HCT116 (cell line): ENCODE measurements around the gene ASCL2. TPM values are rescaled to one million over a fixed set of nuclear protein-coding genes. Genes with fewer than 3 reads are reported as not detected.

ENCODE experiments used
- ATAC-seq: fragments of 200-7000 bp; cut with Tn5 transposase; 2 replicates; pipeline ENCODE4 v1.9.1; 2020; ENCODE audit warnings: mild to moderate bottlenecking, moderate library complexity
- BruUV-seq: library from RNA; stranded (reverse); fragments of 400-500 nt; replicated peaks from 2 replicates; lab custom pipeline; 2021; lab: Mats Ljungman, UMichigan
- CTCF ChIA-PET: fragments of 300-600 bp; sonication (Branson Sonifier 250); formaldehyde crosslinking; loops from one replicate; lab custom pipeline; 2021; ENCODE audit warnings: antibody characterized with exemption; lab: Charles Lee
- POLR2A ChIA-PET: fragments of 300-600, 350-600 bp; sonication (Branson Sonifier 250); formaldehyde crosslinking; loops from one replicate; lab custom pipeline; 2021; ENCODE audit warnings: antibody characterized with exemption; lab: Charles Lee
- RAD21 ChIA-PET, 2 experiments: fragments of 300-600 bp; sonication (Branson Sonifier 250); formaldehyde crosslinking; loops; one replicate each; lab custom pipeline; 2023; ENCODE audit warnings: low total read pairs in 2 of 2; ENCODE audit not compliant: uncharacterized antibody in 2 of 2, unreplicated experiment in 2 of 2, low non-redundant PET in 1 of 2; lab: Charles Lee
- DNase-seq: peaks from one replicate; pipeline ENCODE4 v3.0.0-alpha.2; 2010; ENCODE audit warnings: low read depth, low spot score
- H2AFZ ChIP-seq: fragments of 200-600 bp; shearing (Covaris generic), sonication (generic); 2 replicates; pipeline ENCODE4 v1.6.1; 2017; ENCODE audit warnings: low read depth, mixed run types, mixed read lengths, antibody characterized with exemption, low read length; ENCODE audit not compliant: poor library complexity, severe bottlenecking
- H3K27ac ChIP-seq: 2 replicates; pipeline ENCODE4 v1.5.1; 2012; ENCODE audit warnings: low read depth, low read length
- H3K27me3 ChIP-seq: fragments of 200-600 bp; sonication (generic); 2 replicates; pipeline ENCODE4 v1.6.1; 2016; ENCODE audit warnings: mixed run types, low read length, mixed read lengths; ENCODE audit not compliant: insufficient read depth
- H3K36me3 ChIP-seq, 2 experiments: fragments of 200-500 bp in 1 of 2; fragments of 200-600 bp in 1 of 2; sonication (Bioruptor generic) in 1 of 2; sonication (generic) in 1 of 2; 2 replicates each; pipeline versions ENCODE4 v1.5.1 to v1.6.1; 2014 to 2016; ENCODE audit warnings: low read length in 2 of 2, inconsistent platforms in 1 of 2, mixed read lengths in 1 of 2, mixed run types in 1 of 2; ENCODE audit not compliant: insufficient read depth in 2 of 2, control insufficient read depth in 1 of 2
- H3K4me1 ChIP-seq, 2 experiments: fragments of 200-600 bp in 1 of 2; sonication (generic) in 1 of 2; 2 replicates each; pipeline versions ENCODE4 v1.5.1 to v1.6.1; 2012 to 2017; ENCODE audit warnings: low read length in 2 of 2, inconsistent platforms in 1 of 2, mild to moderate bottlenecking in 1 of 2, mixed read lengths in 1 of 2, mixed run types in 1 of 2, moderate library complexity in 1 of 2; ENCODE audit not compliant: insufficient read depth in 2 of 2, control insufficient read depth in 1 of 2
- H3K4me2 ChIP-seq: fragments of 200-600 bp; sonication (generic); 2 replicates; pipeline ENCODE4 v1.6.1; 2017; ENCODE audit warnings: mixed run types, low read length, mixed read lengths
- H3K4me3 ChIP-seq, 2 experiments: fragments of 200-600 bp in 1 of 2; sonication (generic) in 1 of 2; replicated peaks in 1 of 2; 2 replicates each; pipeline ENCODE4 v1.5.1; 2011 to 2016; ENCODE audit warnings: low read length in 2 of 2, control low read depth in 1 of 2, low read depth in 1 of 2, mild to moderate bottlenecking in 1 of 2, mixed read lengths in 1 of 2, mixed run types in 1 of 2
- H3K79me2 ChIP-seq: fragments of 200-600 bp; sonication (generic); 2 replicates; pipeline ENCODE4 v1.6.1; 2017; ENCODE audit warnings: mild to moderate bottlenecking, mixed run types, low read length, moderate library complexity, mixed read lengths; ENCODE audit not compliant: insufficient read depth
- H3K9ac ChIP-seq: fragments of 200-600 bp; sonication (generic); 2 replicates; pipeline ENCODE4 v1.6.1; 2016; ENCODE audit warnings: low read length, mixed read lengths
- H3K9me2 ChIP-seq: fragments of 200-600 bp; sonication (generic), shearing (Covaris generic); 2 replicates; pipeline ENCODE4 v1.6.1; 2017; ENCODE audit warnings: mixed run types, mild to moderate bottlenecking, moderate library complexity; ENCODE audit not compliant: insufficient read depth
- H3K9me3 ChIP-seq, 2 experiments: fragments of 200-500 bp in 1 of 2; fragments of 200-600 bp in 1 of 2; sonication (Bioruptor generic) in 1 of 2; sonication (generic) in 1 of 2; 2 replicates each; pipeline ENCODE4 v1.6.1; 2014 to 2017; ENCODE audit warnings: low read length in 2 of 2, mixed read lengths in 2 of 2, inconsistent platforms in 1 of 2, low read depth in 1 of 2, mild to moderate bottlenecking in 1 of 2, mixed run types in 1 of 2, moderate library complexity in 1 of 2; ENCODE audit not compliant: control insufficient read depth in 1 of 2, insufficient read depth in 1 of 2
- H4K20me1 ChIP-seq: fragments of 200-600 bp; sonication (generic), shearing (Covaris generic); 2 replicates; pipeline ENCODE4 v1.6.1; 2017; ENCODE audit warnings: mixed run types, mild to moderate bottlenecking, moderate library complexity; ENCODE audit not compliant: insufficient read depth
- ATF3 ChIP-seq: IDR thresholded peaks from 2 replicates; pipeline ENCODE4 v1.6.1; 2012
- CBX3 ChIP-seq: IDR thresholded peaks from 2 replicates; pipeline ENCODE4 v1.6.1; 2012; ENCODE audit warnings: low read depth
- CEBPB ChIP-seq: IDR thresholded peaks from 2 replicates; pipeline ENCODE4 v1.6.1; 2012; ENCODE audit warnings: low read depth
- CTCF ChIP-seq, 3 experiments: fragments of 200-600 bp in 1 of 3; sonication (generic) in 1 of 3; IDR thresholded peaks in 2 of 3; conservative IDR thresholded peaks in 1 of 3; 2 replicates each; pipeline ENCODE4 v1.5.1; 2012 to 2017; ENCODE audit warnings: low read depth in 2 of 3, low read length in 2 of 3, antibody characterized with exemption in 1 of 3, borderline replicate concordance in 1 of 3, control low read depth in 1 of 3, mild to moderate bottlenecking in 1 of 3, mixed read lengths in 1 of 3, mixed run types in 1 of 3, moderate library complexity in 1 of 3; ENCODE audit not compliant: insufficient read depth in 1 of 3
- EGR1 ChIP-seq: IDR thresholded peaks from 2 replicates; pipeline ENCODE4 v1.6.1; 2012; ENCODE audit warnings: low read depth
- EZH2phosphoT487 ChIP-seq: fragments of 200-600 bp; IDR thresholded peaks from 2 replicates; pipeline ENCODE4 v1.6.1; 2018; ENCODE audit warnings: antibody characterized with exemption, borderline replicate concordance
- JUND ChIP-seq: IDR thresholded peaks from 2 replicates; pipeline ENCODE4 v1.6.1; 2012
- POLR2A ChIP-seq: IDR thresholded peaks from 2 replicates; pipeline ENCODE4 v1.7.0; 2011; ENCODE audit warnings: borderline replicate concordance; ENCODE audit not compliant: insufficient read depth, insufficient read length; ENCODE audit errors: extremely low read depth
- POLR2AphosphoS5 ChIP-seq: IDR thresholded peaks from 2 replicates; pipeline ENCODE4 v1.6.1; 2011; ENCODE audit warnings: mild to moderate bottlenecking, low read depth, low read length, moderate library complexity
- RAD21 ChIP-seq: IDR thresholded peaks from 2 replicates; pipeline ENCODE4 v1.6.1; 2012; ENCODE audit warnings: low read depth, mild to moderate bottlenecking
- SP1 ChIP-seq: IDR thresholded peaks from 2 replicates; pipeline ENCODE4 v1.6.1; 2012; ENCODE audit warnings: low read depth
- SRF ChIP-seq: IDR thresholded peaks from 2 replicates; pipeline ENCODE4 v1.6.1; 2012; ENCODE audit warnings: low read depth
- TCF7L2 ChIP-seq: IDR thresholded peaks from 2 replicates; pipeline ENCODE4 v1.7.0; 2011; ENCODE audit warnings: borderline replicate concordance, inconsistent platforms; ENCODE audit not compliant: insufficient read depth, insufficient read length; ENCODE audit errors: extremely low read depth
- YY1 ChIP-seq: IDR thresholded peaks from 2 replicates; pipeline ENCODE4 v1.6.1; 2011; ENCODE audit warnings: low read length, low read depth, moderate library complexity, mild to moderate bottlenecking; ENCODE audit not compliant: insufficient replicate concordance; ENCODE audit errors: extremely low read depth
- ZBTB33 ChIP-seq: IDR thresholded peaks from 2 replicates; pipeline ENCODE4 v1.6.1; 2011; ENCODE audit warnings: mild to moderate bottlenecking, low read length, moderate library complexity; ENCODE audit not compliant: insufficient replicate concordance; ENCODE audit errors: extremely low read depth
- ZFX ChIP-seq: fragments of 450-650 bp; IDR thresholded peaks from 2 replicates; pipeline ENCODE4 v1.6.1; 2017
- ZNF274 ChIP-seq: fragments of 200-500 bp; sonication (Bioruptor generic); IDR thresholded peaks from 2 replicates; pipeline ENCODE4 v1.6.1; 2014; ENCODE audit warnings: mild to moderate bottlenecking, low read depth, low read length, inconsistent platforms
- intact Hi-C: fragments of 100-400 bp; cut with micrococcal nuclease; formaldehyde crosslinking; loops from 2 replicates; pipeline ENCODE4 v1.10.0; 2022
- total RNA-seq: library from RNA; stranded (reverse); gene quantifications from one replicate; pipeline ENCODE4 v1.2.1, GENCODE V29; 2021; ENCODE audit not compliant: unreplicated experiment

Gene ASCL2
- total RNA-seq, 1 experiment from 2014 or later = not detected

GRCh38 chr11:2271077-2271326, 614 bp upstream of the ASCL2 start:
- no peak for DNase-seq
- no peak overlapping the region for H3K4me2 ChIP-seq
- H2AFZ ChIP-seq = no peak overlapping the region
- H3K4me1 ChIP-seq = peaks cover 0 to 12% of the 10 kb centered on the region in 2 experiments; a peak in 2 of 4 replicates
- H4K20me1 ChIP-seq = no peaks in the 10 kb centered on the region
- BruUV-seq = no TSS peak
- no peaks in the 10 kb centered on the region for H3K27me3 ChIP-seq
- H3K79me2 ChIP-seq = no peaks in the 10 kb centered on the region
- no peak for ATAC-seq
- ChIA-PET POLR2A (no interaction called here), RAD21 (no interaction called here), CTCF (no interaction called here)
- H3K4me3 ChIP-seq = no peak overlapping the region
- no peak for TF ChIP-seq TCF7L2
- TF ChIP-seq SP1 = no peak
- TF ChIP-seq CBX3 = no peak
- no peak overlapping the region for H3K27ac ChIP-seq
- no peaks in the 10 kb centered on the region for H3K9me3 ChIP-seq
- H3K36me3 ChIP-seq = no peaks in the 10 kb centered on the region
- no peak overlapping the region for H3K9ac ChIP-seq
- no peaks in the 10 kb centered on the region for H3K9me2 ChIP-seq
- intact Hi-C loops = no loop called here

GRCh38 chr11:2269601-2270321, 627 bp downstream of the ASCL2 start:
- Histone ChIP-seq H2AFZ (no peak overlapping the region), H3K79me2 (no peaks in the 10 kb centered on the region), H3K9me2 (no peaks in the 10 kb centered on the region), H3K9me3 (no peaks in the 10 kb centered on the region), H3K4me3 (peak overlapping the region; percentile 38 to 56), H3K36me3 (no peaks in the 10 kb centered on the region), H3K4me2 (peak overlapping the region; percentile 69), H3K4me1 (peaks cover 0 to 12% of the 10 kb centered on the region in 2 experiments; a peak in 2 of 4 replicates), H3K27me3 (no peaks in the 10 kb centered on the region), H4K20me1 (no peaks in the 10 kb centered on the region), H3K27ac (no peak overlapping the region), H3K9ac (peak overlapping the region; percentile 48)
- ChIA-PET CTCF (no interaction called here), POLR2A (no interaction called here), RAD21 (no interaction called here)
- intact Hi-C loops = no loop called here
- ATAC-seq (peak; percentile 10; the same call in 1 of the 2 replicates), DNase-seq (no peak)
- TF ChIP-seq JUND = no peak
- TF ChIP-seq SP1 = no peak
- TF ChIP-seq ZNF274 = no peak
- TF ChIP-seq CTCF (IDR thresholded peaks at IDR 0.05 in 2 of 3, conservative IDR thresholded peaks at IDR 0.05 in 1 of 3; ENCODE audit: borderline replicate concordance in 1 of 3, insufficient read depth in 1 of 3, low read depth in 2 of 3, low read length in 2 of 3) = no peak
- no peak for TF ChIP-seq TCF7L2
- no peak for TF ChIP-seq YY1
- TF ChIP-seq EGR1 = no peak
- no peak for TF ChIP-seq CEBPB
- TF ChIP-seq ZBTB33 = no peak
- TF ChIP-seq POLR2AphosphoS5 = no peak
- TF ChIP-seq RAD21 = no peak
- no peak for TF ChIP-seq ZFX
- no peak for TF ChIP-seq CBX3
- no peak for TF ChIP-seq POLR2A
- TF ChIP-seq ATF3 = no peak
- TF ChIP-seq SRF = no peak
- TF ChIP-seq EZH2phosphoT487 = no peak
- no TSS peak for BruUV-seq
